Right atrium auricular region (tissue), 2 donors: Measurements from ENCODE around the gene UQCRHL. TPM values are rescaled to one million over a fixed set of nuclear protein-coding genes. Genes with fewer than 3 reads are reported as not detected.
A peak's percentile ranks its signal among the peaks of the same experiment; 100 is the strongest.
"Not testable (repeated sequence)": the region's sequence is repeated elsewhere in the genome, so short reads cannot be mapped to it uniquely, and the experiment has no call there.

Experiments used
- DNase-seq: peaks from one replicate; pipeline ENCODE4 v3.0.0-alpha.2; 2019; ENCODE audit warnings: low spot score
- H3K27ac ChIP-seq, 2 donors: fragments of 200-600 bp; sonication (generic); 1 replicate in 1 of 2; 2 replicates in 1 of 2; pipeline ENCODE4 v1.5.1; 2016 to 2019
- H3K27me3 ChIP-seq, 2 donors: fragments of 200-600 bp; sonication (generic); one replicate each; pipeline versions ENCODE4 v1.5.1 to v1.6.0; 2017 to 2019
- H3K36me3 ChIP-seq: fragments of 200-600 bp; sonication (generic); one replicate; pipeline ENCODE4 v1.5.1; 2016
- H3K4me1 ChIP-seq, 2 donors: fragments of 200-600 bp; sonication (generic); one replicate each; pipeline versions ENCODE4 v1.5.1 to v1.6.0; 2017 to 2019
- H3K4me3 ChIP-seq, 2 donors: fragments of 200-600 bp; sonication (generic); 1 replicate in 1 of 2; 2 replicates in 1 of 2; pipeline ENCODE4 v1.5.1; 2017 to 2019; ENCODE audit warnings: mild to moderate bottlenecking in 1 of 2, moderate library complexity in 1 of 2
- H3K9me3 ChIP-seq, 2 donors: fragments of 200-600 bp; sonication (generic); one replicate each; pipeline ENCODE4 v1.5.1; 2019
- total RNA-seq, 2 donors: library from RNA; depleted of rRNA; stranded (reverse); fragments of >200 nt; gene quantifications; one replicate each; pipeline ENCODE4 v1.1.0, GENCODE V29; 2016
- TF ChIP-seq, protein P1 (sequence below), 2 donors: fragments of 200-600 bp; sonication (generic); IDR thresholded peaks; one replicate each; pipeline ENCODE4 v1.5.1; 2019; ENCODE audit warnings: antibody characterized with exemption in 2 of 2

UQCRHL gene
- total RNA-seq, 2 donors from 2014 or later, result 1.6 to 5.5 TPM

- Histone ChIP-seq H3K9me3 (no peaks in the 10 kb centered on the region), H3K4me1 (peaks cover 0 to 12% of the 10 kb centered on the region in 2 donors), H3K27ac (peak overlapping the region in 1 of 2 donors; percentile 54), H3K4me3 (no peak overlapping the region), H3K36me3 (no peaks in the 10 kb centered on the region), H3K27me3 (no peaks in the 10 kb centered on the region)
- no peak for DNase-seq
- TF ChIP-seq, protein P1, sequence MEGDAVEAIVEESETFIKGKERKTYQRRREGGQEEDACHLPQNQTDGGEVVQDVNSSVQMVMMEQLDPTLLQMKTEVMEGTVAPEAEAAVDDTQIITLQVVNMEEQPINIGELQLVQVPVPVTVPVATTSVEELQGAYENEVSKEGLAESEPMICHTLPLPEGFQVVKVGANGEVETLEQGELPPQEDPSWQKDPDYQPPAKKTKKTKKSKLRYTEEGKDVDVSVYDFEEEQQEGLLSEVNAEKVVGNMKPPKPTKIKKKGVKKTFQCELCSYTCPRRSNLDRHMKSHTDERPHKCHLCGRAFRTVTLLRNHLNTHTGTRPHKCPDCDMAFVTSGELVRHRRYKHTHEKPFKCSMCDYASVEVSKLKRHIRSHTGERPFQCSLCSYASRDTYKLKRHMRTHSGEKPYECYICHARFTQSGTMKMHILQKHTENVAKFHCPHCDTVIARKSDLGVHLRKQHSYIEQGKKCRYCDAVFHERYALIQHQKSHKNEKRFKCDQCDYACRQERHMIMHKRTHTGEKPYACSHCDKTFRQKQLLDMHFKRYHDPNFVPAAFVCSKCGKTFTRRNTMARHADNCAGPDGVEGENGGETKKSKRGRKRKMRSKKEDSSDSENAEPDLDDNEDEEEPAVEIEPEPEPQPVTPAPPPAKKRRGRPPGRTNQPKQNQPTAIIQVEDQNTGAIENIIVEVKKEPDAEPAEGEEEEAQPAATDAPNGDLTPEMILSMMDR (IDR thresholded peaks at IDR 0.05), result no peak
These were observed 36.5 kb upstream of the UQCRHL start for GRCh38 chr1:15843826-15844572.

GRCh38 chr1:15838721-15839120 is 31.3 kb upstream of the UQCRHL start:
- no peak overlapping the region for H3K27ac ChIP-seq
- H3K4me3 ChIP-seq, result no peak overlapping the region
- no peaks in the 10 kb centered on the region for H3K9me3 ChIP-seq
- H3K27me3 ChIP-seq, result no peaks in the 10 kb centered on the region
- no peak for DNase-seq
- TF ChIP-seq, protein P1 (IDR thresholded peaks at IDR 0.05), result no peak
- no peaks in the 10 kb centered on the region for H3K36me3 ChIP-seq
- peaks cover 0 to 11% of the 10 kb centered on the region in 2 donors for H3K4me1 ChIP-seq

DNA sequence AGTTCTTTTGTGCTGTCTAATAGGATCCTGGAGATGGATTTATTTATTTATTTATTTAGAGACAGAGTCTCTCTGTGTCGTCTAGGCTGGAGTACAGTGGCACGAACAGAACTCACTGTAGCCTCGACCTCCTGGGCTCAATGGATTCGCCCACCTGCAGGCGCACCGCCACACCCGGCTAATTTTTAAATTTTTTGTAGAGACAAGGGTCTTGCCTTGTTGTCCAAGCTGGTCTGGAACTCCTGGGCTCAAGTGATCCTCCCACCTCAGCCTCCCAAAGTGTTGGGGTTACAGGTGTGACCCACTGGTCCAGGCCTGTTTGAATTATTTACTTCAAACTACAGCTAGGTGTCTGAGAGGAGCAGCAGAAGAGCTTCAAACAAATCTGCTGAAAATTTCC is 30.5 kb upstream of the UQCRHL start:
- Histone ChIP-seq H3K4me1 (peaks cover 0 to 15% of the 10 kb centered on the region in 2 donors), H3K4me3 (no peak overlapping the region), H3K27ac (no peak overlapping the region), H3K36me3 (no peaks in the 10 kb centered on the region), H3K27me3 (no peaks in the 10 kb centered on the region), H3K9me3 (no peaks in the 10 kb centered on the region)
- TF ChIP-seq, protein P1 (IDR thresholded peaks at IDR 0.05), result no peak
- DNase-seq, result no peak

- DNase-seq, result no peak
- TF ChIP-seq, protein P1 (IDR thresholded peaks at IDR 0.05), result no peak
- H3K4me1 ChIP-seq, result peaks cover 0 to 22% of the 10 kb centered on the region in 2 donors
- no peaks in the 10 kb centered on the region for H3K9me3 ChIP-seq
- H3K36me3 ChIP-seq, result no peaks in the 10 kb centered on the region
- H3K27me3 ChIP-seq, result no peaks in the 10 kb centered on the region
- peak overlapping the region; percentile 99 for H3K27ac ChIP-seq
- H3K4me3 ChIP-seq, result peak overlapping the region in 1 of 2 donors; percentile 34
These were observed 29.6 kb upstream of the UQCRHL start for GRCh38 chr1:15836772-15837669.

DNA sequence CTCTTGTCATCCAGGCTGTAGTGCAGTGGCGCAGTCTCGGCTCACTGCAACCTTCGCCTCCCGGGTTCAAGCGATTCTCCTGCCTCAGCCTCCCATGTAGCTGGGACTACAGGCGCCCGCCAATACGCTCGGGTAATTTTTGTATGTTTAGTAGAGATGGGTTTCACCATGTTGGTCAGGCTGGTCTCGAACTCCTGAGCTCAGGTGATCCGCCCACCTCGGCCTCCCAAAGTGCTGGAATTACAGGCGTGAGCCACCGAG is 29.0 kb upstream of the UQCRHL start:
- DNase-seq, H3K27me3 ChIP-seq, H3K9me3 ChIP-seq, H3K36me3 ChIP-seq: not testable (repeated sequence)
- Histone ChIP-seq H3K27ac (peak overlapping the region; percentile 99), H3K4me3 (peak overlapping the region; percentile 44 to 76), H3K4me1 (peaks cover 0 to 22% of the 10 kb centered on the region in 2 donors)
